Mammary epithelial cell (primary cell): ENCODE data around the gene PARVB.

Source experiments
- CTCF ChIP-seq, 2 donors: IDR thresholded peaks in 1 of 2; conservative IDR thresholded peaks in 1 of 2; 2 replicates each; pipeline ENCODE4 v1.5.1; 2011 to 2012; ENCODE audit warnings: inconsistent platforms in 2 of 2, low read length in 2 of 2, mild to moderate bottlenecking in 2 of 2, control low read depth in 1 of 2, low read depth in 1 of 2; ENCODE audit not compliant: insufficient read depth in 1 of 2; ENCODE audit errors: extremely low read depth in 1 of 2
- EZH2 ChIP-seq: IDR thresholded peaks from 2 replicates; pipeline ENCODE4 v1.6.1; 2012; ENCODE audit warnings: low read length, inconsistent platforms, borderline replicate concordance

- no peak for TF ChIP-seq CTCF (conservative IDR thresholded peaks at IDR 0.05 in 1 of 2, IDR thresholded peaks at IDR 0.05 in 1 of 2; ENCODE audit: extremely low read depth in 1 of 2, insufficient read depth in 1 of 2, low read depth in 1 of 2, low read length in 2 of 2)
- TF ChIP-seq EZH2 = no peak
Observed at GRCh38 chr22:44209343-44209742, 185.2 kb downstream of the PARVB start.
